H1 (cell line): Measurements from ENCODE around the gene GPS1. TPM values are rescaled to one million over a fixed set of nuclear protein-coding genes. Genes with fewer than 3 reads are reported as not detected.
A peak's percentile ranks its signal among the peaks of the same experiment; 100 is the strongest.

Source experiments
- CEBPB ChIP-seq: IDR thresholded peaks from 2 replicates; pipeline ENCODE4 v1.6.1; 2012; ENCODE audit warnings: low read depth, low read length
- CTCF ChIP-seq, 3 experiments: IDR thresholded peaks; 1 replicate in 2 of 3; 2 replicates in 1 of 3; pipeline versions ENCODE4 v1.5.1 to v1.6.1; 2011; ENCODE audit warnings: low read length in 3 of 3, mild to moderate bottlenecking in 3 of 3, inconsistent platforms in 2 of 3, low read depth in 1 of 3, moderate library complexity in 1 of 3; ENCODE audit not compliant: insufficient read depth in 1 of 3; ENCODE audit errors: control extremely low read depth in 1 of 3
- MAX ChIP-seq: IDR thresholded peaks from 2 replicates; pipeline ENCODE4 v1.6.1; 2012; ENCODE audit warnings: inconsistent platforms
- NANOG ChIP-seq: IDR thresholded peaks from 2 replicates; pipeline ENCODE4 v1.6.1; 2011; ENCODE audit warnings: low read length, low read depth, mild to moderate bottlenecking, inconsistent platforms; ENCODE audit not compliant: insufficient read depth, poor library complexity, severe bottlenecking
- SIN3A ChIP-seq, 2 experiments: IDR thresholded peaks in 1 of 2; conservative IDR thresholded peaks in 1 of 2; 2 replicates each; pipeline ENCODE4 v1.6.1; 2011 to 2012; ENCODE audit warnings: low read length in 2 of 2, improper control_type of control experiment in 1 of 2, low read depth in 1 of 2, mild to moderate bottlenecking in 1 of 2
- SIRT6 ChIP-seq: IDR thresholded peaks from one replicate; pipeline ENCODE4 v1.7.1; 2012; ENCODE audit warnings: low read length, inconsistent platforms
- SP1 ChIP-seq: IDR thresholded peaks from 2 replicates; pipeline ENCODE4 v1.6.1; 2011; ENCODE audit warnings: low read depth, low read length
- SUZ12 ChIP-seq: fragments of 200-600 bp; sonication (generic); IDR thresholded peaks from 2 replicates; pipeline ENCODE4 v1.6.1; 2012; ENCODE audit warnings: mild to moderate bottlenecking, inconsistent platforms, low read length, moderate library complexity, mixed read lengths
- TAF1 ChIP-seq: IDR thresholded peaks from 2 replicates; pipeline ENCODE4 v1.6.1; 2011; ENCODE audit warnings: mild to moderate bottlenecking, low read depth, low read length
- polyA plus RNA-seq, 7 experiments: library from polyadenylated mRNA; depleted of rRNA in 3 of 7; stranded (reverse) in 5 of 7; unstranded in 2 of 7; fragments of >200 nt in 5 of 7; fragments of 200-250 nt in 2 of 7; gene quantifications; 1 replicate in 5 of 7; 2 replicates in 1 of 7; 4 replicates in 1 of 7; pipeline versions ENCODE4 v1.2.1 to v1.2.3, GENCODE V29; 2011 to 2013; ENCODE audit warnings: missing spikeins in 2 of 7, mixed read lengths in 2 of 7
- total RNA-seq: library from RNA; stranded (reverse); fragmentation: NEBNext Ultra II Directional; extraction: Animal tissue kit (Norgen Biotek cat#: 25700); gene quantifications from 2 replicates; pipeline ENCODE4 v1.2.1, GENCODE V29; 2021

GPS1 gene
- total and polyA plus RNA-seq, 2 of the 8 experiments (the other 6 are each of a cell fraction or from before 2014, with no cell fraction given), result 153 to 277 TPM

GRCh38 chr17:82051776-82052637 lies at the start of gene GPS1, which contains the start of gene RFNG (continued):
- TF ChIP-seq CTCF (IDR thresholded peaks at IDR 0.05; ENCODE audit: control extremely low read depth in 1 of 3, insufficient read depth in 1 of 3, low read depth in 1 of 3, low read length in 3 of 3) (no peak), NANOG (no peak), SIN3A (conservative IDR thresholded peaks at IDR 0.05 in 1 of 2, IDR thresholded peaks at IDR 0.05 in 1 of 2; ENCODE audit: low read depth in 1 of 2, low read length in 2 of 2) (peak in 1 of 2 experiments; percentile 62; a peak in 2 of 4 replicates), SIRT6 (no peak), SUZ12 (no peak), CEBPB (no peak), MAX (peak; percentile 7; the same call in 1 of the 2 replicates), TAF1 (0 out of 2 replicates have a peak, but pooled peaks have one; percentile 15), SP1 (no peak)
